ENCODE results near the gene AGER.

Gene AGER

DNA sequence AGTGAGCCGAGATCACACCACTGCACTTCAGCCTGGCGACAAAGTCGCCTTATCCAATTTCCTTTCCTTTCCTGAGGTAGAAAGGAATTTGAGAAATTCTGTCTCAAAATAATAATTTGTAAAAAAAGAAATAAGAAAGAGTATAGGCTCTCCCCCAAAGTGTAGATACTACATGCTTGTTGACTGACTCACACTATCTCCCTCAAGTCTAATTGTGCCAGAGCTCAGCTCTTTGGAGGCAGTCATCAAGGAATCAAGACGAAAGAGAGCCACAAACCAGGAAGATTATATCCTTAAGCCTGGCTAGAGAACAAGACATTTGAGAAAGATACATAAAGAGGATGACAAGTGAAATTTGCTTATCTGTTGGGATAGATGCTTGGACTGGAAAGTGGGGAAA is 50.3 kb downstream of the AGER start:
- in situ Hi-C loops (cut with MboI; ENCODE audit: low pct_unique_long_range_greater_than_20kb, low sequenced_read_pairs, unreplicated experiment): no loop called here
- no peak for TF ChIP-seq CTCF (IDR thresholded peaks at IDR 0.05; ENCODE audit: extremely low read depth, insufficient read depth, missing control alignments)
- no peak for DNase-seq (ENCODE audit: low spot score)

- TF ChIP-seq CTCF (IDR thresholded peaks at IDR 0.05; ENCODE audit: extremely low read depth, insufficient read depth, missing control alignments): no peak
- no peak for DNase-seq (ENCODE audit: low spot score)
- in situ Hi-C loops (cut with MboI; ENCODE audit: low pct_unique_long_range_greater_than_20kb, low sequenced_read_pairs, unreplicated experiment): no loop called here
These were observed 51.9 kb downstream of the AGER start for GRCh38 chr6:32132110-32132509.

DNA sequence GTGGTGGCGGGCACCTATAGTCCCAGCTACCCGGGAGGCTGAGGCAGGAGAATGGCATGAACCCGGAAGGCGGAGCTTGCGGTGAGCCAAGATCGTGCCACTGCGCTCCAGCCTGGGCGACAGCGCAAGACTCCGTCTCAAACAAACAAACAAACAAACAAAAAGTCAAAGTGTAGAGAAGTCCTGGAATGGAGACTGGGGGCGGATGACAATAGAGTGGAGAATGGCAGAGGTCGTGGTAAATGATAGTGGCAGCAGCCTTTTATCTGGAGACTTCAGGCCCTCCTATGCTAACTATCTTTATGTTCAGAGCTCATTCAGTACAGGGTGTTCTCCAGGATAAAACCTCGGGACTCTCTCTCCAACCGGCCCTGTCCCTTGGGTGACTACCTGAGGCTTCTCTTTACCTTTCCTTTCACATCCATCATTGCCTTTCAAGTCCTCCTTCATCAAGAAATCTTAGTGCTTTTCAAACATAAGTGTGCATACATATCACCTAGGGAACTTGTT is 52.6 kb downstream of the AGER start:
- no peak for TF ChIP-seq CTCF (IDR thresholded peaks at IDR 0.05; ENCODE audit: extremely low read depth, insufficient read depth, missing control alignments)
- in situ Hi-C loops (cut with MboI; ENCODE audit: low pct_unique_long_range_greater_than_20kb, low sequenced_read_pairs, unreplicated experiment): no loop called here
- DNase-seq (ENCODE audit: low spot score): no peak
